ENCODE results near the gene CLMN.

DNA sequence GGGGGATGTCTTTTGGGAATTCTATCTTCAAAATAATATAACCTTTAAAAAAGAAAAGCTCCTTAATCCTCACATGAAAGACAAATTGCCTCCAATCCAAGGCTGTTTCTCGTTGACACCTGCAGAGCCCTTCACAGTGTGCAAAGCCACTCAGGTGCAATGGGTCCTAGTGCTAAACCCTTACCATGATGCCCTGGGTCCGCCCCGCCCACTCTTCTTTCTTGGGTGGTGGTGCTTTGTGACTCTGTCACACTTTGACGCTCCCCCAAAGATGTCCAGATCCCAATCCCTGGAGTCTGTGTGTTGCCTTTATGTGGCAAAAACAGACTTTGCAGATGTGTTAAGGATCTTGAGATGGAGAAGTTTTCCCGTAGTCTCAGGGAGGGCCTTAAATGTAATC lies 29.7 kb downstream of the CLMN start:
- TF ChIP-seq EZH2phosphoT487 (IDR thresholded peaks at IDR 0.05; ENCODE audit: insufficient read depth, low read depth) (no peak), EZH2 (IDR thresholded peaks at IDR 0.05; ENCODE audit: insufficient read depth, poor library complexity, severe bottlenecking) (no peak)

All from GM23248 (cell line).